ENCODE data around the gene RNASE9.
"Not testable (repeated sequence)": the region's sequence is repeated elsewhere in the genome, so short reads cannot be mapped to it uniquely, and the experiment has no call there.

The RNASE9 gene

GRCh38 chr14:20515846-20516245, 45.0 kb downstream of the RNASE9 start:
- no peak for DNase-seq

DNA sequence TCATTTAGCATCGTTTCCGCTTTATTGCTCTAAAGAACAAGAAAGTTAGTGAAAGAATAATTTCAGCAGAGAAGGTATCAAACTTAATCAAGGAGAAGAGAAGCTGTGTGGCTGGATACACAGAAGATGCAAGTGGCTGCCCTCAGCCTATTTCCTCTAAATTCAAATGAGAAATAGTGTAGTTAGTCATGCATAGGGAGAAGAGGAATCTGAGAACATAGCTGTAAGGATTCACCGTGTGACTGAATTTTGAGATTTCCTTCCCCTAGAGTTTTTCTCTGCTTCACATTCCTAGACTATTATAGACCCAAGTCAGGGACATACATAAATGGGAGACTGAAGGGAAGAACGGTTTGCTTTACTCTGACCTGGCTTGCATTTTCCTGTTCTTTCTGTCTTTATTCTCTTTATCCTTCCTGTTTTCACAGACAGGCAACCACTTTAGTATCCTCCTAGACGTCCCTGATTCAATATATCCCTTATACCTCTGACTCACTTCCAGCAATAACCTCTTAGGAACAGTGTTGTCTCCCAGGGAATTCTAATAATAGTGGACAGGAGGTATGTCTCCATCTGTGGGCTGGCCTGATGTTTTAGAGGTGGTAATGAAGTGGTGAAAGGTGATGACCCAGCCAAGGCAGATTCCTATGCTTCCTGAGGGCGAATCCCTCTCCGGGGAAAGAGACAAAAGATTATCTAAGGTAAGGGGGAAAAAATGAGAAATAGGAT, 48.5 kb downstream of the RNASE9 start:
- no peak for DNase-seq

GRCh38 chr14:20508367-20508766, 52.5 kb downstream of the RNASE9 start:
- DNase-seq, result no peak

DNA sequence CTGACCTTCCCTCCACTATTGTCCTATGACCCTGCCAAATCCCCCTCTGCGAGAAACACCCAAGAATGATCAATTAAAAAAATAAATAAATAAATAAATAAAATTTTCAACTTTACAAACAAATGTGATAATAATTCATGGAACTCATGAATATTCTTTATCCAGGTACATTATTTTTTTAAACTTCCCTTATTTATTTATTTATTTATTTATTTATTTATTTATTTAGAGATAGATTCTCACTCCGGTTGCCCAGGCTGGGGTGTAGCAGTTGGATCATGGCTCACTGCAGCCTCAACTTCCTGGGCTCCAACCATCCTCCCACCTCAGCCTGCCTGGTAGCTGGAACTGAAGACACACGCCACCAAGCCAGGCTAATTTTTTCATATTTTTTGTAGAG, 53.3 kb downstream of the RNASE9 start:
- DNase-seq, result not testable (repeated sequence)

DNA sequence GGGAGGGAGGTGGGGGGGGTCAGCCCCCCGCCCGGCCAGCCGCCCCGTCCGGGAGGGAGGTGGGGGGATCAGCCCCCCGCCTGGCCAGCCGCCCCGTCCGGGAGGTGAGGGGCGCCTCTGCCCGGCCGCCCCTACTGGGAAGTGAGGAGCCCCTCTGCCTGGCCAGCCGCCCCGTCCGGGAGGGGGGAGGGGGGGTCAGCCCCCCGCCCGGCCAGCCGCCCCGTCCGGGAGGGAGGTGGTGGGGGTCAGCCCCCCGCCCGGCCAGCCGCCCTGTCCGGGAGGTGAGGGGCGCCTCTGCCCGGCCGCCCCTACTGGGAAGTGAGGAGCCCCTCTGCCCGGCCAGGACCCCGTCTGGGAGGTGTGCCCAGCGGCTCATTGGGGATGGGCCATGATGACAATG, 54.1 kb downstream of the RNASE9 start:
- not testable (repeated sequence) for DNase-seq

DNA sequence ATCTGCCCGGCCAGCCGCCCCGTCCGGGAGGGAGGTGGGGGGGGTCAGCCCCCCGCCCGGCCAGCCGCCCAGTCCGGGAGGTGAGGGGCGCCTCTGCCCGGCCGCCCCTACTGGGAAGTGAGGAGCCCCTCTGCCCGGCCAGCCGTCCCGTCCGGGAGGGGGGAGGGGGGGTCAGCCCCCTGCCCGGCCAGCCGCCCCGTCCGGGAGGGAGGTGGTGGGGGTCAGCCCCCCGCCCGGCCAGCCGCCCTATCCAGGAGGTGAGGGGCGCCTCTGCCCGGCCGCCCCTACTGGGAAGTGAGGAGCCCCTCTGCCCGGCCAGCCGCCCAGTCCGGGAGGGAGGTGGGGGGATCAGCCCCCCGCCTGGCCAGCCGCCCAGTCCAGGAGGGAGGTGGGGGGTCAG, 54.6 kb downstream of the RNASE9 start:
- DNase-seq, result not testable (repeated sequence)
